IPS-NIHi7 (cell line): ENCODE data around the gene CKS2.

Experiments
- DNase-seq: peaks from one replicate; pipeline ENCODE4 v3.0.0; 2012; ENCODE audit warnings: mixed read lengths; ENCODE audit errors: extremely low spot score

The CKS2 gene

GRCh38 chr9:89350988-89351557 is 40.1 kb downstream of the CKS2 start:
- no peak for DNase-seq

- no peak for DNase-seq
Measured at GRCh38 chr9:89351584-89352300, 40.7 kb downstream of the CKS2 start.

- no peak for DNase-seq
Measured at GRCh38 chr9:89352451-89352850, 41.5 kb downstream of the CKS2 start.

GRCh38 chr9:89352874-89353649 is 42.1 kb downstream of the CKS2 start:
- no peak for DNase-seq

GRCh38 chr9:89353989-89354388 is 43.0 kb downstream of the CKS2 start:
- DNase-seq = no peak

- DNase-seq = no peak
Measured at GRCh38 chr9:89354471-89354870, 43.5 kb downstream of the CKS2 start.

- DNase-seq = no peak
Measured at GRCh38 chr9:89356782-89357181, 45.8 kb downstream of the CKS2 start.

GRCh38 chr9:89357331-89358197 is 46.6 kb downstream of the CKS2 start:
- no peak for DNase-seq

GRCh38 chr9:89358376-89358916 is 47.5 kb downstream of the CKS2 start:
- DNase-seq = no peak

GRCh38 chr9:89358985-89359384 is 48.0 kb downstream of the CKS2 start:
- DNase-seq = no peak

GRCh38 chr9:89359751-89360261 is 48.8 kb downstream of the CKS2 start:
- DNase-seq = no peak

- no peak for DNase-seq
Measured at GRCh38 chr9:89360465-89360864, 49.5 kb downstream of the CKS2 start.

GRCh38 chr9:89361031-89361430 is 50.0 kb downstream of the CKS2 start:
- no peak for DNase-seq

GRCh38 chr9:89361816-89362646 is 51.0 kb downstream of the CKS2 start:
- no peak for DNase-seq

- DNase-seq = no peak
Measured at GRCh38 chr9:89362647-89363310, 51.8 kb downstream of the CKS2 start.

GRCh38 chr9:89363311-89363670 is 52.3 kb downstream of the CKS2 start:
- no peak for DNase-seq

- DNase-seq = no peak
Measured at GRCh38 chr9:89363921-89364665, 53.1 kb downstream of the CKS2 start.

- no peak for DNase-seq
Measured at GRCh38 chr9:89364666-89365531, 53.9 kb downstream of the CKS2 start.
